ENCODE data around the gene NOC3L.
A peak's percentile ranks its signal among the peaks of the same experiment; 100 is the strongest.
"Not testable (repeated sequence)": the region's sequence is repeated elsewhere in the genome, so short reads cannot be mapped to it uniquely, and the experiment has no call there.

The NOC3L gene, protein sequence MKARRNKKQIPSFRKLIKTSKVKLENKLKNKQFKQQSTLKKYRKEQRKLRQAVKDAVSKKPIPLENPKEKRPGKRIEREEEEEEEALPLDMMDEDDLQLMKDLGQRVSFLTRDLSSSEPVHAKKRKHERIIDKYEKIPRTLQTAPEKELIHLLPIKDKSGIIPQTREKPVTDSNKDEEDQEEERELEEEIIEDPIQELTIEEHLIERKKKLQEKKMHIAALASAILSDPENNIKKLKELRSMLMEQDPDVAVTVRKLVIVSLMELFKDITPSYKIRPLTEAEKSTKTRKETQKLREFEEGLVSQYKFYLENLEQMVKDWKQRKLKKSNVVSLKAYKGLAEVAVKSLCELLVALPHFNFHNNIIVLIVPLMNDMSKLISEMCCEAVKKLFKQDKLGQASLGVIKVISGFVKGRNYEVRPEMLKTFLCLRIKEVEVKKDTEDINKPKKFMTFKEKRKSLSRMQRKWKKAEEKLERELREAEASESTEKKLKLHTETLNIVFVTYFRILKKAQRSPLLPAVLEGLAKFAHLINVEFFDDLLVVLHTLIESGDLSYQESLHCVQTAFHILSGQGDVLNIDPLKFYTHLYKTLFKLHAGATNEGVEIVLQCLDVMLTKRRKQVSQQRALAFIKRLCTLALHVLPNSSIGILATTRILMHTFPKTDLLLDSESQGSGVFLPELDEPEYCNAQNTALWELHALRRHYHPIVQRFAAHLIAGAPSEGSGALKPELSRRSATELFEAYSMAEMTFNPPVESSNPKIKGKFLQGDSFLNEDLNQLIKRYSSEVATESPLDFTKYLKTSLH

DNA sequence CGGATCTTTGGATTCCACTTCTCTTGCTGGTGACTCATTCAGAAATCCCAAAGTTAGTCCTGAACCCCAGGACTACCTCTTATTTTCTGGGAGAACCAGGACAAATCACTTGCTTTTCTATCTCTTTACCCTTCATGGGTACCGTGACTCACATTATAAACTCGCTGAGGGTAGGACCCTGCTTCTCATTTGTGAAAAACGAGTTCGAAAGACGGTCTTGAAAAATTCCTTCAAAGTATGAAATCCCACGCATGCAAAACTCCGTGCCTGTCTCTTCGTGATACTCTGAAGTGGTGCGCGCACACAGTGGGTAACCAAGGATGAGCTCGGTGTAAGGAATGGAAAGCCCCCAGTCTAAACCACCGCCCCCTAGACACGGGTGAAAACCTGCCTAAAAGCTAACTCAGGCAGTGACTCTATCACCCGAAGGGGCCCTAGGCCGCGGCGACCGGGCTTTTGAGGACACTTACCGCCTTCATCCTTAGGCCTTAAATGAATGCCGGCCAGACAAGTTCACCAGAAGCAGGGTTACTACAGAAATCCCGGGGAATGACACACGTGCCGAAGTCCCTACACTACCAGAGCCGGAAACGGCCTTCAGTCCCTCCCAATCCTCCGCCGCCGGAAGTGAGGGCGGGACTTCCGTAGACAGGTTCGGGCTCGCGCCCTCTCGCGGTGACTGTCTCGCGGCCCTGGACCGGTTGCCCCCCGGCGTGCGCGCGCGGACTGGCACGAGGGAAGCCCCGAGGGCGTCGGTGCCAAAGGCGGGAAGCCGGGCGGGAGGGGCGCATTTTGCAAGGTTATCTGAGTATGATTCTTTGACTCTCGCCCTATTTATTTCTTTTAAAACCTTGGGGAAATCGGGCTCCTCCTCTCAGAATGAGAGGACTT lies at the start of gene NOC3L:
Gene NOC3L (minus strand): TSS at position 580 of the 891 bp plus-strand sequence. CDS start 101 bp downstream, at position 479.
- peak; percentile 89 for DNase-seq

DNA sequence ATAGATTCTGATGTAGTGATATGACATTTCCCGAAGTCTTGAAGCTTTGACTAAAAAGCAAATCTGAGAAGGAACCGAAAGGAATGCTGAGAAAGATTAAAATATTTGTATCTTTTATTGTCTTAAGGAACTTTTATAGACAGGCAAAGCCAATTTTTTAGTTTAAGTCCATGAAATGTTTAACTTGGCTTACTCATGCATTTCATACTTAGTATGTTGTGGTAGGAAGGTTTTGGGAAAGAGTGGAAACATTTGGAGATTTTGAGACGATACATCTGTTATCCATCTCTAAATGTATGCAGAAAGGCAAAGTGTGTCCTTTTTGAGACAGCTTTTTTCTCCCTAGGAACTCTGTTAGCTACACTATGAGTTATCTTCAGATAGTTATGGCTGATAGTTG lies 49.7 kb upstream of the NOC3L start:
- DNase-seq: no peak

DNA sequence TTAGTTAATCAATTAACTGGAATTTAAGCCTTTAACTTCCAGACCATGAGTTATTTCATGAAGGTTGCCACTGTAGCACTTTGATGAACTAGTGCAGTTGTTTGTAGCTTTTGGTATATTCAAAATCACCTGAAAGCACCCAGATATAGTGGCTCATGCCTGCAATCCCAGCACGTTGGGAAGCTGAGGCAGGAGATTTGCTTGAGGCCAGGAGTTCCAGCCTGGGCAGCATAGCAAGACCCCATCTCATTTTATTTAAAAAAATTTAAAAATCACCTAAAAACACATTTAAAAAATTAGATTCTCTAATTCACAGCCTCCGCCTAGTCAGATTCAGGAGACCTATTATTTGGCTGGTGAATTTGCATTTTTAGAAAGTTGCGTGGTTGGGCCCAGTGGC lies 48.6 kb upstream of the NOC3L start:
- DNase-seq: no peak

DNA sequence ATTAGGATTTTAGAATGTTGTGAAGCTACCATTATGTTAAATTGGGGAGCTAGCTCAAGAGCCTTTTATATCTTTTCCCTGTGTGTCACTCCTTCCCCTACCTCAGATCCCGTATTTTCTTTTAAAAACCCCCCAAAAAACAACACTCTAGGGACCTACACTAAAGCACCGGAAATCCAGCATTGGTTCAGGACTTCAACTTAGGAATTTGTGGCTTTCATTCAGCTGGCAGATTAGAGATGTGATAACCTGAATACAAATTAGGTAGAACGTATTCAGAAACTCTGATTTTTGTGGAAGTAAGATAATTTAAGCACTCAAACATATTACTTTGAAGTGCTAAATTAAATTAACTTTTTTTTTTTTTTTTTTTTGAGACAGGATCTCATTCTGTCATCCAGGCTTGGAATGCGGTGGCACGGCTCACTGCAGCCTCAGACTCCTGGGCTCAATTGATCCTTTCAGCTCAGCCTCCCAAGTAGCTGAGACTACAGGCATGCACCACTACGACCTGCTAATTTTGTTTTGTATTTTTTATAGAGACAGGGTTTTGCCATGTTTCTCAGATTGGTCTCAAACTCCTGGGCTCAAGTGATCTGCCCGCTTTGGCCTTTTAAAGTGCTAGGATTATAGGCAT lies 46.4 kb upstream of the NOC3L start:
- DNase-seq: no peak

DNA sequence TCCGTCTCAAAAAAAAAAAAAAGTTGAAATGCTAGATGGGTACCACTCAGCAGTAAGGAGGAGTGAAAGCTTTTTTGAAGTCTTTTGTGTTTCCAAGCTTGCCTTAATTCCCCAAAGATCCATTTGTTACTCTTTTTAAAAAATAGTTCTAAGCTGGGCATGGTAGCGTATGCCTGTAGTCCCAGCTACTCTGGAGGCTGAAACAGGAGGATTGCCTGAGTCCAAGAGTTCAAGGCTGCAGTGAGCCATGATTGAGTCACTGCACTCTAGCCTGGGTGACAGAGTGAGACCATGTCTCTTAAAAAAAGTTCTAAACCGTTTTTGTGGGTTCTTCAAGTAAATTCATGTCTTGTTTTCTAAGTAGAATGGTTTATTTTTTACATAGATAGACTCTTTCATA lies 44.9 kb upstream of the NOC3L start:
- no peak for DNase-seq

DNA sequence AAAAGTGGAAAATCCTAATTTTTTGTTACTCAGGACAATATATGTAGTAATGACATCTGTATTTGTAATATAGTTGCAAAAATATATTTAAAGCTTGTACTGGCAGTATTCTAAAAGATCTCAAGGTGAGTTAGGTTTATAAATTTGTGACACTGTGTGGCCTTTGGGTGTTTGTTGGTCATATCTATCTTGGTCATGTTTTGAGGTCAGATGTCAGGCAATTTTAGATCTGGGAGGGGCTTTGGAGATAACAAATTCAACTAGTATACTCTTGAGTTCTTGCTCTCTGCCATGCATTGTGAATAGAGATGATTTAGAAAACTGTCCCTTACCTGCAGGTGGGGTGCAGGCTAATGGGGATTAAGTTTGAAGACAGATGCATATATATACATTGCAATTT lies 42.7 kb upstream of the NOC3L start:
- DNase-seq: no peak

DNA sequence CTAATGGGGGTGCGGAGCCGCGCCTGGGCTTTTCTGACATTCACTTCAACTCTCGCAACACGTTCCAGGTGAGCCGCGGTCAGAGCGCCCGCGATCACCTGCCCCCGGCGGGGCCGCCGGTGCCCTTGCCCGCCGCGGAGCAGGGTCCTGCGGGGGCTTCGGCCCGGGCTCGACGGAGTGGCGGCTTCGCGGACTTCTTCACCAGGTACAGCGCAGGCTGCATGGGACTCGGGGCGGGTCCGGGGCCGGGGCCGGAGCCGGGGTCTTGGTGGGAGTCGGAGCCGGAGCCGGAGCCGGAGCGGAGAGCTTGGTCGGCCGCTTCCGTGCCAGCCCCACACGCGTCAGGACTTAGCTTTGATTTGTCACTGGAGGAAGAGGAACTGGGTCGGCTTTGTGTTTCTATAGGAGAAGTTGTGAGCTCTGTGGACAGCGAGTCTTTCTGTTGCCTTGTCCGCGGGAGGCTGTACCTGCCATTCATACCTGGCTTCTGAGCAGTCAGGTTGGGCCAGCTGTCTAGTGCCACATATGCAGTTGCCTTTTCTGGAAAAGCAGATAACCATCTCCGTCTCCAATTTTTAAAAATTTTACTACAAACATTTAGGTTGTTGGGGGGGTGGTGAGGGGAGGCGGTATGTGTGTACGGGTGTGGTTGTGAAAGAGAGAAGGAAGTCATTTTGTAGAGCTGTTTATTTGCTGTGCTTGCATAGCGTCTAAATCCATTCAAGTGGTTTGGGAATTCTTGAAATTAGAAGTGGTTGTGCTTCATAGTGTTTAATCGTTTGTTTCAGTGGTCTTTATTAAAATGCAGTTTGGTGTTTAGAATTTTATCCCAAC lies 40.9 kb upstream of the NOC3L start:
- no peak for DNase-seq

DNA sequence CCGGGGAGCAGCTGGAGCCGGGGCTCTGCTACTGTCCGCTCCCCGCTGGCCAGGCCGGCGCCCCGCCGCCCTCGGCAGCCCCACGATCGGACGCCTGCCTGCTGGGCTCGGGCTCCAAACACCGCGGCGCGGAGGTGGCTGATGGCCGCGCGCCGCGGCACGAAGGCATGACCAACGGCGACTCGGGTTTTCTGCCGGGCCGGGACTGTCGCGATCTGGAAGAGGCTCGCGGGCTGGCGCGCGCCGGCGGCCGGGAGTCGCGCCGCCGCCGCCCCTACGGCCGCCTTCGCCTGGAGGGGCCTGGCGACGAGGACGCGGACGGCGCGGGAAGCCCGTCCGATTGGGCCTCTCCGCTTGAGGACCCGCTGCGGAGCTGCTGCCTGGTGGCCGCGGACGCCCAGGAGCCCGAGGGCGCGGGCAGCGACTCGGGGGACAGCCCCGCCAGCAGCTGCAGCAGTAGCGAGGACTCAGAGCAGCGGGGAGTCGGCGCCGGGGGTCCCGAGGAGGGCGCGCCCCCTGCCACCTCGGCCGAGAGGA lies 40.2 kb upstream of the NOC3L start:
- DNase-seq: peak; percentile 17

DNA sequence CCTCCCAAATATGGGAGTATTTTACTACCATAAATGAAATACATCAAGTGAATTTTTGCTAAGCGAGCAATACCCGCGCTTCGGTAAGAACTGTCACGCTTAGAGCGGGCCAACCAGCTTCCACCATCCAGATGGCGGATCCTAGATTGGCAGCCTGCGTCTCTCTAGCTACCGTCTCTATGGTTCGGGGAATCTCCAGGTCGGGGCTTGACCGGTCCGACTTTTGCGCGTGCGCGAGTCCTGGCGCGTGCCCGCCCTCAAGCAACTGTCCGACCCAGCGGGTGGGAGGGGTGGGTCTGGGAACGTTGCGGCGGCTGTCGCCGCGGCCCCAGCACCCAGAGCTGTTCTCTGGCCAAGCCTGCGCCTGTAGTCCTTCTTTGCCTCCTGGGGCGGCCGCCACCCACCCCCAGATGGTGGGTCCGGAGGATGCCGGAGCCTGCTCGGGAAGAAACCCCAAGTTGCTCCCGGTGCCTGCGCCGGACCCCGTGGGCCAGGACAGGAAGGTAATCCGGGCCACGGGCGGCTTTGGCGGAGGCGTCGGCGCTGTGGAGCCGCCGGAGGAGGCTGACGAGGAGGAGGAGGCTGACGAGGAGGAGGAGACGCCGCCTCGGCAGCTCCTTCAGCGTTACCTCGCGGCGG lies 39.6 kb upstream of the NOC3L start, which contains the start of gene TBC1D12:
Gene TBC1D12 (plus strand): TSS at position 338 of the 639 bp plus-strand sequence. CDS start 73 bp downstream, at position 411.
- no peak for DNase-seq

DNA sequence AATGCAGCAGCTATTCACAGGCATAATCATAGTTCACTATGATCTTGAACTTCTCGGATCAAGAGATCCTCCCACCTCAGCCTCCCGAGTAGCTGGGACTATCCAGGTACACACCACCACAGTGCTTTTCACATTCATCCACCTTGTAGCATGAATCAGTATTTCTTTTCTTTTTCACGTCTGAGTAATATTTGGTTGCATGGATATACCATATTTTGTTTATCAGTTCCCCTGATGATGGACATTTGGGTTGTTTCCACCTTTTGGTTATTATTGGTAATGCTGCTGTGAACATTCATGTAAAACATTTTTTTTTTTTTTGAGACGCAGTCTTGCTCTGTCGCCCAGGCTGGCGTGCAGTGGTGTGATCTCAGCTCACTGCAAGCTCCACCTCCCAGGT lies 36.0 kb upstream of the NOC3L start:
- no peak for DNase-seq

DNA sequence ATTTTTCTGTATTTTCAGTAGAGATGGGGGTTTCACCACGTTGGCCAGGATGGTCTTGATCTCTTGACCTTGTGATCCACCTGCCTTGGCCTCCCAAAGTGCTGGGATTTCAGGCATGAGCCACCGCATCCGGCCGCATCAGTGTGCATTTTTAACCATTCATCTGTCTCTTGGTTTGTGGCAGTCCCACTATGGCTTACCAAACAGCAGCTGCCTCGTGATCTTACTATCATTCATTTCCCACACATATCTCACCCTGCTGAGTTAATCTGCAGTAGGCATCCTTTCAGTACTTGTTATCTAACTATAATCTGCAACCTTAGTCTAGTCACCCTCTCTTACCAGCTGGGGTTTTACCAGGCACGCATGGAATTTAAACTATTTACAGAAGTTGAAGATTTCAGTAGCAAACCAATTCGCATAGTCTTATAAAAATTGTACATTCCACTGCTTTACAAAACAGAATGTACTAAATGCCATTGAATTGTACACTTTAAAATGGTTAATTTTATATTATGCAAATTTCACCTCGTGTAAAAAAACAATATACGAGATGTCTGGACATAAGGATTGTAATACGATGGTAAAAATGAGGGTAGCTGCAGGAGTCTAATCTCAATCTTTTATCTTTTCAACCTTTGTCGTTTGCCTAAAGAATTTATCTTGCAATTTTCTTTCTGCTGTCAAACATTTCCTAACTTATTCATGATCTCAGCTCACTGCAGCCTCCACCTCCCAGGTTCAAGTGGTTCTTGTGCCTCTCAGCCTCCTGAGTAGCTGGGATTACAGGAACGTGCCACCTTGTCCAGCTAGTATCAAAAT lies 35.0 kb upstream of the NOC3L start:
- no peak for DNase-seq

DNA sequence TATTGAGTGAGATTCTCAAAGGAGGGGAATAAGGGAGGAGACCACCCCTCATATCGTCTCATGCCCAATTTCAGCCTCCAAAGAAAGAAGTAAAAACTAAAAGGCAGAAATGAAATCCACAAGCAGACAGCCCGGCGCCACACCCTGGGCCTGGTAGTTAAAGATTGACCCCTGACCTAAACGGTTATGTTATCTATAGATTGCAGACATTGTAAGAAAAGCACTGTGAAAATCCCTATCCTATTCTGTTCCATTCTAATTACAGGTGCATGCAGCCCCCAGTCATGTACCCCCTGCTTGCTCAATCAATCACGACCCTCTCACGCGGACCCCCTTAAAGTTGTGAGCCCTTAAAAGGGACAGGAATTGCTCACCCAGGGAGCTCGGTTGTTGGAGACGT lies 29.4 kb upstream of the NOC3L start:
- not testable (repeated sequence) for DNase-seq

DNA sequence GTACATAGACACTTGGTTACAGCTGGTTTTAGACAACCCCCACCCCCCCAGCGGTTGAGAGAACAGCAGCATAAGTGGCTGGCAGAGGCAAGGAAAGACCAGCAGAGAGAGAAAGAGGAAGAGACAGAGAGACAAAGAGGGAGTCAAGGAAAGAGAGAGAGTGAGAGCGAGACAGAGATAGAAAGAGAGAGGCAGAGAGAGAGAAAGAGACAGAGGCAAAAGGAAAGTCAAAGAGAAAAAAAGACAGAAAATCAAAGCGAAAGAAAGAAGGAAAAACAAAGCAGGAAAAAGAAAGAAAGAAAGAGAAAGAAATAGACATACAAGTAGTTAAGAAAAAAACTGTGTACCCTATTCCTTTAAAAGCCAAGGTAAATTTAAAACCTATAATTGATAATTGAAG lies 23.0 kb upstream of the NOC3L start:
- not testable (repeated sequence) for DNase-seq

DNA sequence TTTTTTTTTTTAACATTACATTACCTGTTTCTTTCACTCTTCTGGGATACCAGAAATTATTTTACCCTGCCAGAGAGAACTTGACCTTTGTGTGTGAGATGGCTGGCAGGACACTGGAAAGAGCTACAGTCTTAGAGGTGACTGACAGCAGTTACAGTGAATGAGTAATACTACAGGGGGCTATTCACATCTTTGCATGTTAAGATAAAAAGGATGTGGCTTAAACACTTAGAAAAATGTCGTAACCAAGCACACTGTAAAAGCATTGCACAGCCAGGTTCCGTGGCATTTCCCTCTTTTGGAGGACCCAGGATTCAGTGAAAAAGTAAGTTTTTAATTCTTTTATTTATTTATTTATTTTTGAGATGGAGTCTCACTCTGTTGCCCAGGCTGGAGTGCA lies 20.8 kb upstream of the NOC3L start:
- DNase-seq: no peak

DNA sequence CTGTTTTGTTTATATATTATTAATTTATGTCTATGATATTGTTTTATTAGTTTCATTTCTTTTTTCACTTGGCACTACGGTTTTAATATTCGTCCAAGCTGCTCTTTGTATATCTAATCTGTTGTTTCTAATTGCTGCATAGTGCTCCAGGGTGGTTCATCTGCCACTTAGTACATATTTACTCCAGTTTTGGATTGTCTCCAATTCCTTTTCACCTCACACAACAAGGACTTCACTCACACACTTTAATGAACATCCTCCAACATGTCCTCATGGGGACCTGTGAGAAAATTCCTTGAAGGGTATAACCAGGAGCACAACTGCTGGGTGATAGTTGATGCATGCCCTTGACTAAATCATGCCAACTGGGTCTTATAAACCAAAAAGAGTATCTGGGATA lies 14.1 kb upstream of the NOC3L start:
- no peak for DNase-seq

DNA sequence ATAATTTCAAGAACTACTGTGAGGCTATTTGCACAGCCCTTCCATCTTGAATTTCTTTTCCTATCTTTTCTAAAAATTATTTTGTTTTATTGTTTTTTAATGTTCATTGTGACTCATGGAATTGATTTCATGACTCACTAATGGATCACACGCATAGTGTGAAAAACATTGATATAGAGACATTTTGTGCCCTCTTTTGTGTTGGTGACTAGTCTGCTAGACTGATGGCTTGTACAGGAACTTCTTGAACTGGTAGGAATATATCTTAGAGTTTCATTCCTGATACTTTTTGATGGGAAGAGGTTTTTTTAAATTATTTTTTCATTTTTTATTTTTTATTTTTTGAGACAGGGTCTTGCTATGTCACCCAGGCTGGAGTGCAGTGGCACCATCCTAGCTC lies 12.6 kb upstream of the NOC3L start:
- DNase-seq: no peak

DNA sequence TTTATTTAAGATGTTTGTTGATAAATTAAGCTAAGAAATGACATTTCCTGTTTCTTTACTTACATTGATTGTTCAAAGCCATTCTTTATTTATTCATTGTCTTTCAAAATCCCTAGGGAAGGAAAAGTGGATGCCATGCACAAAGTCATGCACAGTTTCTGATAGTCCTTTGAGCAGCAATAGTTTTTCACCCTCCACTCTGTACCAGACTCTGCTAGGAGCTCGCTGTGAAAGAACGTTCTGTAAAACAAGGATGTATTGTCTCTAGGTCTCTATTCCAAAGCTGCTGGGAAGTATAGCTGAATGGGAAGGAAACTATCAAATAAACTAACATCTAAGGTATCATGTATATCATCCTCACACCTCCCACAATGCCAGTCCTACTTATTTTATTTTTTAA lies 7.8 kb upstream of the NOC3L start:
- DNase-seq: no peak

DNA sequence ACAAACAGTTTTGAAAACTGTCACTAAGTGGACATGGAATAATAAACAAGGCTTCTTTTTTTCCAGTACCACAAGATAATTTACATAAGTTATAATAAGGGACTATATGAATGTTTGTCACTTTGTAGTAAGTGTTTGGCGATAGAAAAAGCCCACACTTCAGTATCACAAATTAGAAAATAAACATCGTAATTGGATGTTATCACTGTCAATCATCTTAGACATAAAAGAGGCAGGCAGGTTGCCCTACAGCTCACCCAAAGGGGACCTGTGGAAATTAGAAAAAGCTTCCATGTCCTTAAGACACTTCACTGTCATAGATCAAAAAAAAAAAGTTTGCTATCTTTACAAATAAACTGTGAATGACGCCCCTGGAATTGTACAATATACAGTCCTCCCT lies 3.6 kb upstream of the NOC3L start:
- no peak for DNase-seq

DNA sequence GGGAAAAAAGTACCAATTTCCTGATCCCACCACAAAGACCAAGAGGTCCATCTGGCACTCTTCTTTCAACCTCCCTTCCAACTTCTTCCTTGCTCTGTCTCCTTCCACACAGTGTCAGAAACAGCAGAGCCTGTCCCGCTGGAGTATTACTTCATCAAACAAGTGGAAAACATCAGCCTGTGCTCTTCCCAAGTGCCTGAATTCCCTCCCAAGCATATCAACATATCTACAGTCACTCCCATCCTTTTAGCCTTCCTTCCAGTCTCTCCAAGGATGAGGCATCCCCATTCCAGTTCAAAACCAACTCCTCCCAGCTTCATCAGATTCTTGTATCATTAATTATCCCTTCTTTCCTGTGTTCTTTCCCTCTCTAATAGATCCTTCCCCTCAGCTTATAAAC lies 1.7 kb upstream of the NOC3L start:
- no peak for DNase-seq

DNA sequence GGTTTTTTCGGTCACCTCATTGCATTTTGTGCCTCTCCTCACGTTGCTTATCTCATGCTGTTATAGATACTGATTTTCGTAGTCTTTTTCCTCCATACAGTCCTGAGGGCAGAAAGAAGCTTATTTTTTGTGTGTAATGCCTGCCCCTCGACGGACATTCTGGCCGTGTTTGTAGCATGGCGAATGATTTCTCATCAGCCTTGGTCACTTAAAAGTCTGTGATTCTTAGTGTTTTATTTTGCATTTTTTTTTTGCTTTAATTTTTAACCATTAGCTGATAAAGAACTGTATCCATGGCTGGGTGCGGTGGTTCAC lies 469 bp upstream of the NOC3L start:
- no peak for DNase-seq
